Calu3 (cell line): ENCODE results near the gene APBA1. TPM values are rescaled to one million over a fixed set of nuclear protein-coding genes. Genes with fewer than 3 reads are reported as not detected.

Source experiments
- BruUV-seq: library from RNA; stranded (reverse); fragments of 400-500 nt; replicated peaks from 2 replicates; lab custom pipeline; 2021; lab: Mats Ljungman, UMichigan
- CTCF ChIA-PET: fragments of 300-600 bp; sonication (Branson Sonifier 250); formaldehyde crosslinking; loops from one replicate; lab custom pipeline; 2022; ENCODE audit warnings: antibody characterized with exemption; lab: Charles Lee
- DNase-seq: peaks from one replicate; pipeline ENCODE4 v3.0.0; 2022
- H3K27ac Mint-ChIP-seq: one replicate; pipeline ENCODE4 v1.8.0; 2022; ENCODE audit warnings: mixed read lengths; ENCODE audit not compliant: unreplicated experiment
- H3K27me3 Mint-ChIP-seq: one replicate; pipeline ENCODE4 v1.8.0; 2022; ENCODE audit warnings: mixed read lengths; ENCODE audit not compliant: unreplicated experiment
- H3K36me3 Mint-ChIP-seq: one replicate; pipeline ENCODE4 v1.8.0; 2022; ENCODE audit warnings: mild to moderate bottlenecking, moderate library complexity, mixed read lengths; ENCODE audit not compliant: insufficient read depth, unreplicated experiment
- H3K4me1 Mint-ChIP-seq: one replicate; pipeline ENCODE4 v1.8.0; 2022; ENCODE audit warnings: mild to moderate bottlenecking, low read depth, mixed read lengths; ENCODE audit not compliant: unreplicated experiment
- H3K4me3 Mint-ChIP-seq: one replicate; pipeline ENCODE4 v1.8.0; 2022; ENCODE audit warnings: mild to moderate bottlenecking, low read depth, moderate library complexity, mixed read lengths; ENCODE audit not compliant: unreplicated experiment
- H3K9me3 Mint-ChIP-seq: one replicate; pipeline ENCODE4 v1.8.0; 2022; ENCODE audit warnings: low read depth, mixed read lengths; ENCODE audit not compliant: unreplicated experiment
- intact Hi-C: fragments of 100-400 bp; cut with micrococcal nuclease; formaldehyde crosslinking; loops from one replicate; pipeline ENCODE4 v1.10.0; 2022; ENCODE audit not compliant: unreplicated experiment
- total RNA-seq: library from RNA; stranded (reverse); gene quantifications from 2 replicates; pipeline ENCODE4 v1.2.3, GENCODE V29; 2022
- TF ChIP-seq, protein P1 (sequence below): fragments of 200-600 bp; IDR thresholded peaks from one replicate; pipeline ENCODE4 v1.8.0; 2022; ENCODE audit warnings: antibody characterized with exemption; ENCODE audit not compliant: unreplicated experiment

Gene APBA1
- total RNA-seq, 1 experiment from 2014 or later: 4.4 TPM

DNA sequence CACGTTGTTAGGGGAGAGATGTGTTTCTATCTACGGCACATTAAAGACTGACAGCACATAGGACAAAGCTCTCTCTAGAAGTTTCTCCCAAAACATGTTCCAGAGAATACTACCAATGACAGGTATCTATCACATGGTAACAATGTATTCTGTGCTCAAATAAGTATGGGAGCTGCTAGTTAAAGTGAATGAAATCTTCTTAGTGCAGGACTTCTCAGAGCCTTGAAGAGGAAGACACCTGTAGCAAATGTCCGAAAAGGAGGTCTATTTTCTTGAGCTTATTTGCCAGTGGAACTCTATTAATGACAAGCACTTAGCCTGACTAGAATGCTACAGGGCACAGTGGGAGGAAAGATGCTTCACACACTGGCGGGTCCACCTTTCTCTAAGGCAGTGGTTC is 209.8 kb downstream of the APBA1 start:
- no peak for DNase-seq
- Mint-ChIP-seq H3K4me3 (no peak overlapping the region), H3K4me1 (no peaks in the 10 kb centered on the region), H3K27ac (no peak overlapping the region), H3K9me3 (no peaks in the 10 kb centered on the region), H3K36me3 (no peaks in the 10 kb centered on the region), H3K27me3 (no peaks in the 10 kb centered on the region)
- intact Hi-C loops: no loop called here
- TF ChIP-seq, protein P1, sequence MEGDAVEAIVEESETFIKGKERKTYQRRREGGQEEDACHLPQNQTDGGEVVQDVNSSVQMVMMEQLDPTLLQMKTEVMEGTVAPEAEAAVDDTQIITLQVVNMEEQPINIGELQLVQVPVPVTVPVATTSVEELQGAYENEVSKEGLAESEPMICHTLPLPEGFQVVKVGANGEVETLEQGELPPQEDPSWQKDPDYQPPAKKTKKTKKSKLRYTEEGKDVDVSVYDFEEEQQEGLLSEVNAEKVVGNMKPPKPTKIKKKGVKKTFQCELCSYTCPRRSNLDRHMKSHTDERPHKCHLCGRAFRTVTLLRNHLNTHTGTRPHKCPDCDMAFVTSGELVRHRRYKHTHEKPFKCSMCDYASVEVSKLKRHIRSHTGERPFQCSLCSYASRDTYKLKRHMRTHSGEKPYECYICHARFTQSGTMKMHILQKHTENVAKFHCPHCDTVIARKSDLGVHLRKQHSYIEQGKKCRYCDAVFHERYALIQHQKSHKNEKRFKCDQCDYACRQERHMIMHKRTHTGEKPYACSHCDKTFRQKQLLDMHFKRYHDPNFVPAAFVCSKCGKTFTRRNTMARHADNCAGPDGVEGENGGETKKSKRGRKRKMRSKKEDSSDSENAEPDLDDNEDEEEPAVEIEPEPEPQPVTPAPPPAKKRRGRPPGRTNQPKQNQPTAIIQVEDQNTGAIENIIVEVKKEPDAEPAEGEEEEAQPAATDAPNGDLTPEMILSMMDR: no peak
- CTCF ChIA-PET: no interaction called here
- BruUV-seq: no TSS peak

DNA sequence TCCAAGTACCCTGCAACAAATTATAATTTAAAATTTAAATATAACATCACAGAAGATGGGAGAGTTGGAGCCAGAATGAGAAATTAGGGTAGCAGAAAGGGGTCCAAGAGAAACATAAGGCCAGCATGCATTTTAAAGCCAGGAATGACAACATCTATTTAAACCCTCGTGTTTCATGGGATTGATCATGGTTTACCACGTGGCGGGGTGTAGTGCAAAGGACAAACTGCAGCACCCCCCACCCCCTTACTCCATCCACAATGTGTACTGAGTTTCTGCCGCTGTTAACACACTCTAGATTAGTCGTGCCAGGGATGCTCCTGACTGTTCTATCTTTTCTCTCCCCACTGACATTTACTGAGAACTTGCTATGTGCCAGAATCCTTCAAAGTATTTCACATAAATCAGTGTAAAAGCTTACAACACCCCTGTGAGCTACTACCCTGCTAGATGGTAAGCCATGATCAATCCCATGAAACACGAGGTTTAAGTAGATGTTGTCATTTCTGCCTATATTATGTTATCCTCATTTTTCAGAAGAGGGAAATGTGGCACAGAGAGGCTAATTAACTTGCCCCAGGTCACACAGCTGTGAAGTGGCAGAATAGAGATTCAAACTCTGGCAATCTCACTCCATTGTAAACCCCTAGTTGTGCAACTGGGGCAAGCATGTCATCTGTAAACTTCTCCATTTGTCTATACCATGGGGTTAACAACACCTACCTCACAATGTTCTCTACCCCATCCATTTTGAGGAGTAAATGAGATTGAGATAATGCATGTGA is 210.9 kb downstream of the APBA1 start:
- Mint-ChIP-seq H3K36me3 (no peaks in the 10 kb centered on the region), H3K4me1 (no peaks in the 10 kb centered on the region), H3K27ac (no peak overlapping the region), H3K4me3 (no peak overlapping the region), H3K9me3 (no peaks in the 10 kb centered on the region), H3K27me3 (no peaks in the 10 kb centered on the region)
- DNase-seq: no peak
- intact Hi-C loops: no loop called here
- TF ChIP-seq, protein P1: no peak
- CTCF ChIA-PET: no interaction called here
- BruUV-seq: no TSS peak

DNA sequence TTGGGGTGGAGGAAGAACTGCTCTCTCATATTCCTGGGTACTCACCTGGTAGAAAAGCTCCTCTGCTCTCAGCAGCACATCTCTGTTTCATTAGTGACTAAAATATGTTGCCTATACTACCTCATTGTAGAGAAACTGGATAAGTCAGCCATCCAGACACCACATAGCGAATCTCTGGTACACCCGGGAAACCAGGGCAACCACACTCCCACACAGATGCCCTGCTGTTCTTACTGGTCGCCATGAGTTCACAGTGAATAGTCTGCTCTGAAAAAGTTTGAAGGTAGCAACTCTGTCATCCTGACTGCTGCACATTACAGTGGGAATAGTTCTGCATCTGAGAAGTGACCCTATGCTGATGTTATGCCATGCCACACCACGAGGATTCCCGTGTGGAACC is 212.2 kb downstream of the APBA1 start:
- Mint-ChIP-seq H3K36me3 (no peaks in the 10 kb centered on the region), H3K4me1 (no peaks in the 10 kb centered on the region), H3K27me3 (no peaks in the 10 kb centered on the region), H3K9me3 (no peaks in the 10 kb centered on the region), H3K27ac (no peak overlapping the region), H3K4me3 (no peak overlapping the region)
- BruUV-seq: no TSS peak
- intact Hi-C loops: no loop called here
- TF ChIP-seq, protein P1: no peak
- DNase-seq: no peak
- CTCF ChIA-PET: interaction anchor here (0.7 kb wide), 1 partner anchor 140 kb away, joined by 4 read pairs; no protein-coding TSS in a partner anchor

DNA sequence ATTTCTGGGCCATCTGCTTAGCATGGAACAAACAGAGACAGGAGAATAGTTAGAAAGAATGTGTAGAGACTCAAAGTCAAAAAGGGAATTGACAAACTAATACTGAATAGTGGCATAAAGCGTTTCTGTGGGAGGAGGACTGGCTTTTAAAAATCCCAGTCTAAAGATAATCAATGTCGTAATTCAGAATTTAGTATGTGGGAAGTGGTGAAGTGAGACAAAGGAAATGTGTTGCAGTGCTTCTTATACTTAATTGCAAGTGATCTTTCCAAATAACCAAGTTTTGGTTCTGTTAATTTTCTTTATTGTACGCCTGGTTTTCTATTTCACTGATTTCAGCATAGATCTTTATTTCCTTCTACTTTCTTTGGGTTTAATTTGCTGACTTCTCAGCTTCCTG is 214.0 kb downstream of the APBA1 start:
- CTCF ChIA-PET: interaction anchor here (0.7 kb wide), 1 partner anchor 62 kb away, joined by 3 read pairs; no protein-coding TSS in a partner anchor
- Mint-ChIP-seq H3K36me3 (no peaks in the 10 kb centered on the region), H3K4me3 (no peak overlapping the region), H3K4me1 (no peaks in the 10 kb centered on the region), H3K9me3 (no peaks in the 10 kb centered on the region), H3K27me3 (no peaks in the 10 kb centered on the region), H3K27ac (no peak overlapping the region)
- TF ChIP-seq, protein P1: no peak
- DNase-seq: no peak
- intact Hi-C loops: no loop called here
- BruUV-seq: no TSS peak
